Measurements from ENCODE around the gene IL17RA.
"Not testable (repeated sequence)": the region's sequence is repeated elsewhere in the genome, so short reads cannot be mapped to it uniquely, and the experiment has no call there.

IL17RA gene

DNA sequence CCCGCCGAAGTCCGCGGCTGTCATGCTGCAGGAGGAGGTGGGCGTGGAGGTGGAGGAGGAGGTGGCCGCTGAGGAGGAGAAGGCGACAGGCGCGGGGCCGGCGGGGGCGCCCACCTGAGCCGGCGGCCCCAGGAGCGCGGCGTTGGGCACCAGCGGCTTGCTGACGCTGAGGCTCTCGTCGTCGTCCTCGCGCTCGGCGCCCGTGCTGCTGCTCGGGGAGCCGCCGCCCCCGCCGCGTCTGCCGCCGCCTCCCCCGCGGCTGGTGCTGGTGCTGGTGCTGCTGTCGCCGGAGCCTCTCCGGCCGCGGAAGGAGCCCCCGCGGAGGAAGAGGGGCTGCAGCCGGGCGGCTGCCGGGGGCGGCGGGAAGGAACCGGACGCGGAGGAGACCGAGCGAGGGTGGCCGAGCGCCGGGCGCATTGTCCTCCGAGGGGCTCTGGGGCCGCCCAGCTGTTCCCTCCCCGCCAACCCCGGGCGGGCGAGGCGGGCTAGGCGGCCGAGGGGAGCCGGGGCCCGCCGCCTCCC is 36.0 kb downstream of the IL17RA start:
- no peak for DNase-seq

DNA sequence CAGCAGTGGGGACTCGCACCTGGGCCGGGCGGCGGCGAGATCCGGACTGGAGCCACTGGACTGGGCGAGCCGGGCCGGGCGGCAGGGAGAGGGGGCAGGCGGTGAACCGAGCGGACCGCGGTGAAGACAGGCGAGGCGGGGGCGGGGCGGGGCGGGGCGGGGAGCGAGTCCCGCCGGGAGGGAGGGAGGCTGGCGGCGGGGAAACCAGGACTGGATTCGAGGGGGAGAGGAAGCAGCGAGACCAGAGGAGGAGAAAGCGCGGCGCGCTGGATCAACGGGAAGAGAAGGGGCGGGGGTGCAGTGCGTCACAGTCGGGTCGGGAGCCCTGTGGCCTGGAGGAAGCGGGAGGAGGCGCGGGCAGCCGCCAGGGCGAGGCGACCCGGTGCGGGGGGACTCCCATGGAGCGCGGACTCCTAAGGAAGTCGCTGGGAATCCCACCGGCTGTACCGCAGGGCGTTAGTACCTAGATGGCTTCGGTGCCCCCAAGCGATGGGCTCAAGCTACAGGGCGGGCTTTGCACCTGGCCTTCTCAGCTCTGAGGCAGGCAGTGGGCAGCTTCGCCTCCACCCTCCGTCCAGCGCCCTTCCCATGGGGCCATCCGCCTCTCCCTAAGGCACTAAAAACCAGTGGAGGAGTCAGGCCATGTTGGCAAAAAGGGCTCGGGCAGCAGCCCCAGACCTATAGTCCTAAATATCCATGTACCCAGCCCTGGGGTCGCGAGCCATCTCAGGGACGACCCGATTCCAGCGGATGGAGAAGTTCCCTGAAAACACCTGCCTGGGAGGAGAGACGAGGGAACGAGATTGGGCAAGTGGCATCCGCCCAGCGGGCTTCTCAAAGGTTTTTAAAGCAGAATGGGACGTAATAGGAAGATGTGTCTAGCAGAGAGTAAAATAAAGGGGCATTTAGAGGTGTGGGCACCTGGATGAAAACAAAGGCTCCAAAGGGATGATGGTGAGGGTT is 36.7 kb downstream of the IL17RA start, which contains the start of gene TMEM121B:
Gene TMEM121B (minus strand): TSS at position 128 of the 963 bp plus-strand sequence. CDS start 233 bp downstream, outside the sequence.
- DNase-seq: no peak

DNA sequence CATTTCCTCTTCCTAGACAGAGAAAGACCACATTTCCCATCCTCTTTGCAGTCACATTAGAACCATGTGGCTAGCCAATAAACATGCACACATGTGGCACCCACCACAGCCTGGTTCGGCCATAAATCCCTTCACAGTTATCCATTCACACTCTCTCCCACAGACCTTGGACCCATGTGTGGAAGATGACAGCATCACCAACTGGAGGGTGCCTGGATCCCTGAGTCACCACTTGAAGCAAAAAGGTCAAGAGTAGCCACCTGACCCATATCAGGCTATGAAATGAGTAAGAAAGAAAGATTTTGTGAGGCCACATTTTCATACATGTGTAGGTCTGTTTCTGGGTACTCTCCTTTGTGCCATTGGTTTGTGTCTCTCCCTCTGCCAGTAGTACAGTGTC is 45.4 kb downstream of the IL17RA start:
- no peak for DNase-seq

DNA sequence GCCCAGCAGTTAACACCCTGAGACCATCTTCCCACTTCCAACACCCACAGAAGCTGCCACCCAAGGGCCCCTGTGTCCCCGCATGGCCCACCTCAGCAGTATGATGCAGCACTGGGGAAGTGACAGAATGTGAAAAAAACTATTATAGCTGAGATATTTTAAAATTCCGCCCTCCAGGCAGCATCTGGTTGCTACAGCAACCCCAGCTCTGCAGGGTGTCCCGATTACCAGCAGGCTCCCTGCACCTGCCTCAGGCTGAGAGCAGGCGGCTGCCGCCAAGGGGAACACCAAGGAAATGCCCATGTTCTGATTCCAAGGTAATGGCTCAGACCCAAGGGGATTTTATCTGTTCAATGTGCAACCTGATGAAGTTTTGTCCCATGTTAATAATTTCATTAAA is 46.9 kb downstream of the IL17RA start:
- DNase-seq: no peak

DNA sequence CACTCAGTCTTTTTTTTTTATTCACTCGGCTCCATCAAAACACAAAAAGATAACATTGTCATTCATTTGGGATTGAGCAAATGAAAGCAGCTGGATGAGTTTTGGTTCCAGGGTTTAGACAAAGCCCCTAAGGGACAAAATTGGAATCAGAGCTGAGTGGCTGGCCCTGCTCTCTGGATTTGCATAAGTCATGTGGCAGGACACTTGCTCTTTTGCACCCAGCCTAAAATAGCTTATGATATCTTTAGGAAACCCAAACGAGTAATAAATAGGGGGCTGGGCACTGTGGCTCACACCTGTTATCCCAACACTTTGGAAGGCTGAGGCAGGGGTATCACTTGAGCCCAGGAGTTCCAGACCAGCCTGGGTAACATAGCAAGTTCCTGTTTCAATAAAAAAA is 47.3 kb downstream of the IL17RA start:
- no peak for DNase-seq

DNA sequence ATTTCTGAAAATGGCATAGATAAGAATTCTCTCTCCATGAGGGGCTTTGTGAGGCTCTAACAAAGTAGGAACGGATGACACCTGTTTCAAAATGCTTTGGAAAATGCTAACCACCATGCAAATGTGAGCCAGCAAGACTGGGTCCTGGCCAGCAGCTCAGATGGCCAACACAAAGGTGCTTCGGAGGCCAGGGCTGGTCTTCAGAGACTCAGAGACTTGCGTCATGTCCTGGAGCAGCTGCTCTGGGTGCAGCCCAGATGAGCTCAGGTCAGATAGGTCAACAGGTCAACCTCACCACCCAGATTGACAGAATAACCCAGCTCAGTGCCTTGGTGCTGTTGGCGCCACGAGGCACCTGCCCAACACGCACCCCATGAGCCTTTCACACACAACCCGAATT is 48.3 kb downstream of the IL17RA start:
- DNase-seq: no peak

DNA sequence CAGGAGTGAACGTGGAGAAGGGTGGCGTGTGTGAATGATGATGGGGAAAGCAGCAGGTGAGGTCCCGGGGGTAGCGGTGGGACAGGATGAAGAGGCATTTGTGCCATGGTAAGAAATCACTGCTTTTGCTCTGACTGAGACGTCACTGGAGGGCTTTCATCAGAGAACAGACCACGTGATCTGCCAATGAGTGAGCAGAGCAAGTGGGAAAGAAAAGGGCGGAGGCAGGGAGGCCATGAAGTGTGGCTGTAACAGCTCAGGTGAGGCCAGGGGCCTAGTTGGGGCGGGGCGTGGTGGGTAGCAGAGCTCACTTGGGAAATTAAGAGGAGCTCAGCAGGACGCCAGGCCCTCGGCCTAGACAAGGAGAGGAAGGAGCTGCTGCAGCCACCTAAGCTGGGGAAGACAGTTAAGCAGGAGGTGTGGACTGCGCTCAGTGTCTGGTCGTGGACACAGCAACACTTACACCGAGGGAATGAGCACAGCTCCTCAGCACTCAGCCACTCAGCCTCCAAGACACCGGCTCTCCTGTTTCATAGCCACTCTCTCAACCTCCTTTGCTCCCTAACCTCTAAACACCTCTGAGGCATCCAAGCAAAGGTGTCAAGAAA is 50.5 kb downstream of the IL17RA start:
- no peak for DNase-seq

DNA sequence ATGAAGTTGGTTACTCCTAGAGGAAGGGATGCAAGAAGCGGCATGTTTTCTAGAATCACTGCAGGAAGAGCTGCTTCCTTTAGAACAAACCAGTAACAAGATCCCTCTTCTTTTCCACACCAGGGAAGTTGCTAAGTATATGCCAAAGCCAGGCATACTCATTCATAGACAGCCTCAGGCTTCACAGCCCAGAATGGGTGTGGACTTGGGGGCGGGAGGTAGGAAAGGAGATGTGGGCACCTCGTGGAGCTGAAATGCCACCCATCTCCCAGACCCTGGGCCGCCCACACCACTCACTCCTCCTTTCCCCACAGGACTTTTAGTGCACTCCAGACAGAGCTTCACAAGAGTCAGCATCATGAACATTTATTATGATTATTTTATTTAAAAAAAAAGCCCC is 52.4 kb downstream of the IL17RA start:
- no peak for DNase-seq

DNA sequence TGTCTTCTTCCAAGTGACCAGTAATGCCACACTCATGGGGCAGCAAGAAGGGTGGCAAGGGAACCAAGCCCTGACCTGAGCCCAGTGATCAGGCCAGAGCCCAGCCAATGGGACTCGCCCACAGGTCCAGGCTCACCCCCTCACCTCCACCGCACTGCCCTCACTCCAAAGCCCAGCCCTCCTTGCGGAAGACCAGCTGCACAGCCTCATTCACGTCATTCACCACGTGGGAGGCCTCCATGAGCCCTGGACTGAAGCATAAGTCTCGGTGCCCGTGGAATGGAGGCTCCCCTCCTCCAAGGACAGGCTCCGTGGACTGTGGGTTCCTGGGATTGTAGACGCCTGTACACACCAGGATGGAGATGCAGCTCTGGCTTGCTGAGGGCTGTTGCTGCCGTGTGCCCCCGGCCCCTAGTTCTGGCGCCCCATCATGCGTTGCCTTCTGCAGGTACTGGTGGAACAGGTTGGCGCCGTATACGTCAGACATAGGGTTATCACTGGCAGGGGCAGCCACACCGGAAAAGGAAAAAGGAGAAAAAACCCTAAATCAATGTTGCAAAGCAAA is 53.1 kb downstream of the IL17RA start:
- no peak for DNase-seq

DNA sequence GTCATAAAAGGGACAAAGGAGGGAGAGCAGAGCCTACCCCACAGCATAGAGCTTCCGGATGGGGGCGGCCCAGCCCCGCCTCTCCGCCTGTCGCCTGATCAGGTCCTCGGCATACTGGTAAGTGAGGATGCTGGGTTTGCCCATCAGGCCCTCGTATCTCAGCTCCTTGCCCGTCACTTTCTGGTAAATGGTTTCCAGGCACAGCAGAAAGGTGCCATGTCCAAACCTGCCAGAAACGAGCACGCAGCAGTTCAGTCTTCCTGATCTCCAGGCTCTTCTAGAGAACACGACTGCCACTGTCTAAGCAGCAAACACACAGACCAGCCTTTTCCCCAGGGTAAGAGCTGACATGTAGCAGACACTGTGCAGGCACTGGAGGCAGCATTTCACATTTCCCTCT is 53.7 kb downstream of the IL17RA start:
- no peak for DNase-seq

DNA sequence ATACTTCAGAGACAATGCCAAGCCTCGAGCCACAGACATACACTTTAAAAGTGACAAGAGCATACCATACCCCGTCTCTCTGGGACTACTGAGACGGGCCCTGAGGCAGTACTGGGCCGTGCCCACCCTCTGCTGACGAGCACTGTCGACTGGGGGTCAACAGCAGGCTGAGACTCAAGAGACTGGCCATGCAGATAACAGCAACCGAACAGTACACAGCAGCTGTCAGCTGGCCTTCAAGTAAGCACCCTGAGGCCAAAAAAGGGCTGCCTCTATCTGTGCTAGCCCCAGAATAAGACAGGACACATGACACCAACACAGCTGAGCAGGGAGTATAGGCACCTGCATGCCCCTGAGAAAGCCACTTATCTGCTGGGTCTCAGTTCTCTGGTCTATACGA is 55.2 kb downstream of the IL17RA start:
- DNase-seq: no peak

DNA sequence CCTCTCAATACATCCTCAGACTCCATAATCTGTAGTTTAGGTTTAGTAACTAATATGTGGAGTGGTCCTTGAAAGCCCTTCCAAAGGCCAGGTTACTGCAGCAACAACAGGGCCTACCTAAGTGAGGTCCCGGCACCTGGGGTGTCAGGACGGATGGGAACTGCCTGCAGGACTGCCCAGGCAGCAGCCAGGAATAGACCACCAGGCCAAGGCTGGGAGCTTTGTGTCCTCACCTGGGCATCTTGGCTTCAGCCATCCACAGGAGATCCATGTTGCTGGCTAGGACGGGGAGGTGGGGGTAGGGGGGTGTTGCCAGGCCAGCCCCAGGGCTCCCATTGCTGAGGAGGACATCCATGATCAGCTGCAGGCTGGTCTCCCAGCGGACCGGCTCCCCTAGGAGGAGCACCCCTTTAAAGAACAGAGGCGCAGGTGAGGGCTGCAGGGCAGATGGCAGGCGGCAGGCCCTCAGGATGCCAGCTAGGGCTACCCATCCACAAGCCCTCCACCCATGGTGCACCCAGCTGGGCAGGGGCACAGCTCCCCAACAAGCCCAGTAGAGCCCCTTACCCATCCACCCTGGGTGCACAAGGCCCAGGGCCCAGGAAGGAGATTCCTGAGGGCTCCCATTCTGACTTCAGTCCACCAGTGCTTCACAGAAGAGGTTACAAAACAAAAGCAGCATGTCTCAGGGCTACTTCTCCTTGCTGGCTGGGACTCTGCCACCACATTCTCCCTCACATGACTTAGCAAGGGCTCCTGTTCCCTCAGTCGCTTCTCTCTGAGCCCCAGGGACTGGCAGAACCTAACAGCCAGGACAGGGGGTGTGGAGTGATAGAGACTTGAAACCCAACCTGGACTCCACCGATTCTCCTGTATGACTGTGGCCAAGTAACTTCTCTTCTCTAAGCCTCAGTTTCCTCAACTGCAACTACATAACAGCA is 56.3 kb downstream of the IL17RA start:
- no peak for DNase-seq

DNA sequence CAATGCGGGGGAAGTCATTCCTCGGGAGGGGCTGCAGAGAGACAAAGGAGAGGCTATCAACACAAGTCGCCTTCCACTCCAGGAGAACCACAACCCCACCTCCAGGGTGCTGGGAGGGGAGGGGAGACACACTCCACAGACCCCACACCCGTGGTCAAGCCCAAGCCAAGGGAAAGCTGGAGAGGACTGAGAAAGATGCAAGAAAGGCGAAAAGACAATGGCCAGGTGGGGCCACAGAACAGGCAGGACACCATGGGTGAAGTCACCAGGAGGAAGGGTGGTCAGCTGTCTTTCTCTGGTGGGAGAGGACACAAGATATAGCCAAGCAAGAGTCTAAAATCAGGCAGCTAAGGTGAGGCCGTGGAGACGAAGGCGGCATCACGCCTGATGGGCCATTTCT is 58.3 kb downstream of the IL17RA start:
- no peak for DNase-seq

DNA sequence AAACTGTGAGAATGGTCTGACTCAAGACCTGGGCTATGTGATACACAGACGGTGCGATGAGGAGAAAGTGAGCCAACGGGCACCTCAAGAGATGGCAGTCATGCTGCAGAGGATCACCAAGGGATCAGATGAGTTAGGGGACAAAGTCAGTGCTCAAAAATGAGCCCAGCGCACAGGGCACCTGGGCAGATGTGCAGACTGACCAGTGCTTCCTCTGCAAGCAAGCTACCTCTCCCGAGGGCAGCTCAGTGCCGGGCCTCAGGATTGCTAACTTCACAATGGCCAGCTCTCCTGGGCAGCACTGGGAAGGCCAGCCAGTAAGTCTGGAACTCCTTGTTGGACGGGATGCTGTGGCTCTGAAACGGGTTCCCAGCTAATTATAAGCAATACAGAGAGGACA is 59.0 kb downstream of the IL17RA start:
- DNase-seq: no peak

DNA sequence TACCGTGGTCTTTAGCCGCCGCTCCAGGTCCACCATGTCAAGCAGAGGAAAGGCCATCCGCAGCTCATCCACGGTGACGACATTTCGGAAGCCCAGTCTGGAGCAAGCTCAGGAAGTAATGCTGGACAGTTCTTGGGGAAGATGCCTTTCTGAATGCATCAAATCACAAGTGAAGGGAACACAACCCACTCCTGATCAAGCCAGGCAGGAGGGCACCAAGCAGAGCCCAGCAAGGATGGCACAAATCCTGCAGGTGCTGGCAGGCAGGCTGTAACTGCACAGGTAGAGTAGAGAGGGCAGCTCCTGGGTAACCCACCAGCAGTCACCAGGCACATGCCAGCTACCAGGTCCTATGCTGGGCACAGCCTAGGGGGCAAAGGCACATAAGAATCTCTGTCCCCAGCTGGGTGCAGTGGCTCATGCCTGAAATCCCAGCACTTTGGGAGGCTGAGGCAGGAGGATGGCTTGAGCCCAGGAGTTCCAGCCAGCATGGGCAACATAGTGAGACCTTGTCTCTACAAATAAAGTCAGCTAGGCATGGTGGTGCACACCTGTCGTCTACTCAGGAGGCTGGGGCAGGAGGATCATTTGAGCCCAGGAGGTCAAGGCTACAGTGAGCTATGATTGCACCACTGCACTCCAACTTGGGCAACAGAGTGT is 60.4 kb downstream of the IL17RA start:
- DNase-seq: no peak

DNA sequence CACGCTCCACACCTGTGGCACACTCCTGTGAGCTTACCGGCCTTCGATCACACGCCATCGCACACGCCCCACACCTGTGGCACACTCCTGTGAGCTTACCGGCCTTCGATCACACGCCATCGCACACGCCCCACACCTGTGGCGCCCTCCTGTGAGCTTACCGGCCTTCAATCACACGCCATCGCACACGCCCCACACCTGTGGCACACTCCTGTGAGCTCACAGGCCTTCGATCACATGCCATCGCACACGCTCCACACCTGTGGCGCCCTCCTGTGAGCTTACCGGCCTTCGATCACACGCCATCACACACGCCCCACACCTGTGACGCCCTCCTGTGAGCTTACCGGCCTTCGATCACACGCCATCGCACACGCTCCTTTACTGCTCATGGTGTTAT is 62.7 kb downstream of the IL17RA start:
- not testable (repeated sequence) for DNase-seq

DNA sequence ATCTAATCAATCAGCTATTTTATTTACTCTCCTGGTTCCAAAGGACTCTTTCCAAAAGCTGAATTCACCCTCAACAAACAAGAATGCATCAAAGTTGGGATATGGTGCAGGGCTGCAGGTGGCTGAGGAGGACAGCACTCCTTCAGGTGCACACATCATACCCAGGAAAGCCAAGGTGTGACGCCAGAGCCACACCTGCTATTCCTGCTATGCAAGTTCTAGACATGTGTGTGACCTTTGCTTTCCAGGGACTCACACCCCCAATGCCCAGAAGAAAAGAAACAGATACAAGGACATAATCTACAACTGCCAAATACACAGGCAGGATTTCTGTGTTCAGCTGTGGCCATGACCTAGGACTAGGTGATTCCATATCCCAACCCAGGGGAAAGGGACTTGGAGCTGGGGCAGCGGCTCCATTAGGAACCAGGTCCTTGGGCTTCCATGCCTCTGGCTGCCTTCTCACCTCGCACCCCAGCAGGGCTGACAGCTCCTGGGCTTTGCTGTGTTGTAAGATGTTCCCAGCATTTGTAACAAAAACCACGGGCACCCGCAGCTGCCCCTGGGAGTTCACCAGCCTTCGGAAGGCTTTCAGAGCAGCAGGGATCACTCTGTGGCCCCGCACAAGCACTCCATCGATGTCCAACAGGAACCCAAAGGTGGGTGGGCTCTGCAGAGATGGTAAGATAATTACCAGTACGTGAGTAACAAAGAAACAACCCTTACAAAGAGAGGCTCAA is 64.4 kb downstream of the IL17RA start:
- DNase-seq: no peak

DNA sequence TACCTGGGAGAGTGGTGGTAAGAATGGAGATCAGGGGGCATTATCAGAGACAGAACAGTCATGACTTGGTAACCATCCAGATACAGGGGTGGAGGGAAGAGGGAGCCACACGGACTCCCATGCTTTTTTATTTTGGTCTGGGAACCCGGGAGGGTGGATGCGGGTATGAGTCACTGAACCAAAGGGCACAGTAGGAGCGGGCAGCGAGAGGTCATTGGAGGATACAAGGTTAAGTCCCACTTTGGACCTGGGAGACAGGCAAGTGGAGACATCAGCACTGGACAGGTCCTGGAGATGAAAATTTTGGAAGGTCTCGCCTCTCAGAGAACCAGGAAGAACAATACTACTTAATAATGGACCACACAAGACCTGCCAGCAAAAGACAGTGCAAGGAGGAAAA is 67.5 kb downstream of the IL17RA start:
- no peak for DNase-seq

DNA sequence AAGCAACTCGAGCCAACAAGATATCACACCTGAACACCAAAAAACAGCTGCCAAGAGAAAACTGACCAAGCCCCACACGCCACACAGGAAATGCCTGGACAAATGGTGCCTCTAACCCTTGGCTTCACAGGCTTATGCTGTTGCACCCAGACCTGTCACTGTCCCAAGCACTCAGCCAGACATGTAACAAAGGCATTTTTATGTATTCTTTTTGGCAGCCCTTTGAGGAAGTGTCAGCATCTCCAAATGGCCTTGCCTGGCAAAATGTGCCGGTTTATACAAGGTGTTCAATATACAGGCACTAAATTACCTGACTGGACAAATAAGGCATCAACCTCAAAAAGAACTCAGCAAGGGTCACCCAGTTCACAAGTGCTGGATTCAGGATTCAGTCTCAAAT is 68.2 kb downstream of the IL17RA start:
- DNase-seq: no peak

DNA sequence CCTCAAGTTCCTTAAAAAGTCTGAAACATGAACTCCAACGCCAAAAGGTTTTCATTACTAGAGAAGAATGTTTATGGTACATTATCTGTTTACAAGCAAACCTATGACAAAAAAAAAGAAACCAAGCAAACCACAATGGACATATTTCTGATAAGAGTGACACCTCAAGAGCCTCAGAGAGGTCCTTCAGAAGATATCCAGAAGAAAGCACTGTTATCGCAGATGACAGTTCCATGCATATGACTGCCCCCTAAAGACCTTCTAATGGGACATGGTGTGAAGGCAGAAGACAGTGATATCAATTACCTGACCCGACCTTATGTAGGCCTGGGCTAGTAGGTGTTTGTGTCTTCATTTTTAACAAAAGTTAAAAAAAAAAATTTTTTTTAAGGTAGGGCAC is 71.1 kb downstream of the IL17RA start:
- DNase-seq: no peak

DNA sequence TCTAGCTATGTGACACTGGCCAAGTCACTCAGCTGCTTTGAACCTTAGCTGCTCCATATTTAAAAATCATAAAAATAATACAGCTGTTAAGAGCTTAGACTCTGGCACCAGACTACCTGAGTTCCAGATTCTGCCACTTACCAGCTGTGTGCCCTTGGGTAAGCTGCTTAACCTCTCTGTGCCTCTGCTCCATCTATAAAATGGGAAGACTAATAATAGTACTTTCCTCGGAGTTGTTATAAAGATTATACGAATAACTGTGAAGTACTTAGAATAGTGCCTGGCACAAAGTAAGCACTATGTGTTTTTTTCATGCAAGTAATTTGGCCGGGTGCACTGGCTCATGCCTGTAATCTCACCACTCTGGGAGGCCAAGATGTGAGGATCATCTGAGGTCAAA is 72.9 kb downstream of the IL17RA start:
- no peak for DNase-seq
